Fibroblast of lung (primary cell): ENCODE data around the gene ZFR. TPM values are rescaled to one million over a fixed set of nuclear protein-coding genes. Genes with fewer than 3 reads are reported as not detected.

ENCODE experiments used
- DNase-seq, 2 donors: peaks; one replicate each; pipeline versions ENCODE4 v3.0.0 to v3.0.0-alpha.2; 2010; ENCODE audit warnings: low read depth in 2 of 2
- H2AFZ ChIP-seq: 2 replicates; pipeline ENCODE4 v1.5.1; 2012; ENCODE audit warnings: low read length, control low read depth, inconsistent platforms
- H3K27ac ChIP-seq: 2 replicates; pipeline ENCODE4 v1.5.1; 2011; ENCODE audit warnings: low read length, control low read depth; ENCODE audit not compliant: insufficient read depth
- H3K27me3 ChIP-seq: 2 replicates; pipeline ENCODE4 v1.5.1; 2011; ENCODE audit warnings: mild to moderate bottlenecking, low read length; ENCODE audit not compliant: control insufficient read depth, insufficient read depth
- H3K36me3 ChIP-seq: 2 replicates; pipeline ENCODE4 v1.5.1; 2011; ENCODE audit warnings: low read length; ENCODE audit not compliant: control insufficient read depth, insufficient read depth
- H3K4me1 ChIP-seq: 2 replicates; pipeline ENCODE4 v1.5.1; 2011; ENCODE audit warnings: low read length; ENCODE audit not compliant: control insufficient read depth, insufficient read depth; ENCODE audit errors: extremely low read depth
- H3K4me2 ChIP-seq: 2 replicates; pipeline ENCODE4 v1.5.1; 2011; ENCODE audit warnings: low read length, control low read depth; ENCODE audit not compliant: insufficient read depth; ENCODE audit errors: extremely low read depth
- H3K4me3 ChIP-seq, 4 experiments: fragments of 200-600 bp in 1 of 4; sonication (generic) in 1 of 4; replicated peaks in 1 of 4; 2 replicates each; pipeline ENCODE4 v1.5.1; 2011 to 2016; ENCODE audit warnings: low read length in 4 of 4, low read depth in 3 of 4, mild to moderate bottlenecking in 3 of 4, control low read depth in 2 of 4, inconsistent platforms in 1 of 4, mixed read lengths in 1 of 4; ENCODE audit not compliant: insufficient read depth in 1 of 4; ENCODE audit errors: control extremely low read depth in 1 of 4
- H3K79me2 ChIP-seq: 2 replicates; pipeline ENCODE4 v1.5.1; 2012; ENCODE audit warnings: mild to moderate bottlenecking, low read length, inconsistent platforms; ENCODE audit not compliant: control insufficient read depth, insufficient read depth
- H3K9ac ChIP-seq: 2 replicates; pipeline ENCODE4 v1.5.1; 2011; ENCODE audit warnings: mild to moderate bottlenecking, low read length, control low read depth; ENCODE audit not compliant: insufficient read depth
- H3K9me3 ChIP-seq: 2 replicates; pipeline ENCODE4 v1.5.1; 2012; ENCODE audit warnings: low read depth, low read length; ENCODE audit not compliant: control insufficient read depth, insufficient read depth
- H4K20me1 ChIP-seq: 2 replicates; pipeline ENCODE4 v1.5.1; 2011; ENCODE audit warnings: low read length; ENCODE audit not compliant: control insufficient read depth, insufficient read depth; ENCODE audit errors: extremely low read depth
- EZH2 ChIP-seq: IDR thresholded peaks from 2 replicates; pipeline ENCODE4 v1.5.1; 2012; ENCODE audit warnings: low read length, control low read depth, mild to moderate bottlenecking; ENCODE audit errors: missing control alignments
- polyA plus RNA-seq, 2 donors: library from polyadenylated mRNA; depleted of rRNA in 1 of 2; stranded (reverse) in 1 of 2; unstranded in 1 of 2; fragments of >200 nt; gene quantifications; 2 replicates each; pipeline ENCODE4 v1.2.1, GENCODE V29; 2011 to 2012; ENCODE audit warnings: missing spikeins in 1 of 2
- total RNA-seq: library from RNA; depleted of rRNA; stranded (reverse); fragments of >200 nt; gene quantifications from 2 replicates; pipeline ENCODE4 v1.2.1, GENCODE V29; 2014
- TF ChIP-seq, protein P1 (sequence below), 2 donors: IDR thresholded peaks in 1 of 2; conservative IDR thresholded peaks in 1 of 2; 1 replicate in 1 of 2; 2 replicates in 1 of 2; pipeline ENCODE4 v1.5.1; 2011 to 2012; ENCODE audit warnings: low read length in 2 of 2, control low read depth in 1 of 2, inconsistent platforms in 1 of 2, low read depth in 1 of 2, mild to moderate bottlenecking in 1 of 2

Gene ZFR
- total and polyA plus RNA-seq, 2 donors (not counting 1 experiment from before 2014, with no cell fraction given), result 56.8 to 113 TPM

DNA sequence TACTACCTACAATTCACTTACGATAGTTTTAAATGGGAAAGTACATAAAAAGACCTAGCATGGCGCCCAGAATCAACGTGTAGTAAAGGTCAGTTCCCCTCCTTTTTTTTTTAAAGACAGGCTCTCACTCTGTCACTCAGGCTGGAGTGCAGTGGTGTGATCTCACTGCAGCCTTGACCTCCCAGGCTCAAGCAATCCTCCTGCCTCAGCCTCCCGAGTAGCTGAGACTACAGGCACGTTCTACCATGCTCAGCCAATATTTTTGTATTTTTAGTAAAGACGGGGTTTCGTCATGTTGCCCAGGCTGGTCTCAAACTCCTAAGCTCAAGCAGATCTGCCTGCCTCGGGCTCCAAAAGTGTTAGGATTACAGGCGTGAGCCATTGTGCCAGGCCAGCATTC lies 91.1 kb downstream of the ZFR start:
- no peaks in the 10 kb centered on the region for H3K4me1 ChIP-seq
- no peak overlapping the region for H3K27ac ChIP-seq
- no peak overlapping the region for H3K4me3 ChIP-seq
- no peaks in the 10 kb centered on the region for H3K36me3 ChIP-seq
- no peak overlapping the region for H2AFZ ChIP-seq
- no peak for DNase-seq
- no peaks in the 10 kb centered on the region for H3K9me3 ChIP-seq
- H3K9ac ChIP-seq, result no peak overlapping the region
- no peaks in the 10 kb centered on the region for H3K27me3 ChIP-seq
- H4K20me1 ChIP-seq, result no peaks in the 10 kb centered on the region
- H3K4me2 ChIP-seq, result no peak overlapping the region
- no peak for TF ChIP-seq EZH2
- TF ChIP-seq, protein P1, sequence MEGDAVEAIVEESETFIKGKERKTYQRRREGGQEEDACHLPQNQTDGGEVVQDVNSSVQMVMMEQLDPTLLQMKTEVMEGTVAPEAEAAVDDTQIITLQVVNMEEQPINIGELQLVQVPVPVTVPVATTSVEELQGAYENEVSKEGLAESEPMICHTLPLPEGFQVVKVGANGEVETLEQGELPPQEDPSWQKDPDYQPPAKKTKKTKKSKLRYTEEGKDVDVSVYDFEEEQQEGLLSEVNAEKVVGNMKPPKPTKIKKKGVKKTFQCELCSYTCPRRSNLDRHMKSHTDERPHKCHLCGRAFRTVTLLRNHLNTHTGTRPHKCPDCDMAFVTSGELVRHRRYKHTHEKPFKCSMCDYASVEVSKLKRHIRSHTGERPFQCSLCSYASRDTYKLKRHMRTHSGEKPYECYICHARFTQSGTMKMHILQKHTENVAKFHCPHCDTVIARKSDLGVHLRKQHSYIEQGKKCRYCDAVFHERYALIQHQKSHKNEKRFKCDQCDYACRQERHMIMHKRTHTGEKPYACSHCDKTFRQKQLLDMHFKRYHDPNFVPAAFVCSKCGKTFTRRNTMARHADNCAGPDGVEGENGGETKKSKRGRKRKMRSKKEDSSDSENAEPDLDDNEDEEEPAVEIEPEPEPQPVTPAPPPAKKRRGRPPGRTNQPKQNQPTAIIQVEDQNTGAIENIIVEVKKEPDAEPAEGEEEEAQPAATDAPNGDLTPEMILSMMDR (conservative IDR thresholded peaks at IDR 0.05 in 1 of 2, IDR thresholded peaks at IDR 0.05 in 1 of 2; ENCODE audit: low read depth in 1 of 2, low read length in 2 of 2), result no peak
- no peaks in the 10 kb centered on the region for H3K79me2 ChIP-seq

DNA sequence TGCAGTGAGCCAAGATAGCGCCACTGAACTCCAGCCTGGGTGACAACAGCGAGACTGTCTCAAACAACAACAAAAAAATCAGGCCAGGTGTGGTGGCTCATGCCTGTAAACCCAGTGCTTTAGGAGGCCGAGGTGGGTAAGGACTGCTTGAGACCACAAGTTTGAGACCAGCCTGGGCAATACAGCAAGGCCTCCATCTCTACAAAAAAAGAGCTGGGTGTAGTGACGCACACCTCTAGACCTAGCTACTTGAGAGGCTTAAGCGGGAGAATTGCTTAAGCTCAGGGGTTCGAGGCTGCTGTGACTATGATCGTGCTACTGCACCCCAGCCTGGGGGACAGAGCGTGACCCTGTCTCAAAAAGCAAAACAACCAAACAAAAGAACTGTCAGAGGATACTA lies 91.9 kb downstream of the ZFR start:
- H3K27ac ChIP-seq, result no peak overlapping the region
- no peaks in the 10 kb centered on the region for H3K79me2 ChIP-seq
- H3K9ac ChIP-seq, result no peak overlapping the region
- H2AFZ ChIP-seq, result no peak overlapping the region
- no peaks in the 10 kb centered on the region for H3K36me3 ChIP-seq
- H3K9me3 ChIP-seq, result no peaks in the 10 kb centered on the region
- H3K4me2 ChIP-seq, result no peak overlapping the region
- H3K4me3 ChIP-seq, result no peak overlapping the region
- H4K20me1 ChIP-seq, result no peaks in the 10 kb centered on the region
- TF ChIP-seq, protein P1 (conservative IDR thresholded peaks at IDR 0.05 in 1 of 2, IDR thresholded peaks at IDR 0.05 in 1 of 2; ENCODE audit: low read depth in 1 of 2, low read length in 2 of 2), result no peak
- TF ChIP-seq EZH2, result no peak
- no peak for DNase-seq
- no peaks in the 10 kb centered on the region for H3K27me3 ChIP-seq
- H3K4me1 ChIP-seq, result no peaks in the 10 kb centered on the region

DNA sequence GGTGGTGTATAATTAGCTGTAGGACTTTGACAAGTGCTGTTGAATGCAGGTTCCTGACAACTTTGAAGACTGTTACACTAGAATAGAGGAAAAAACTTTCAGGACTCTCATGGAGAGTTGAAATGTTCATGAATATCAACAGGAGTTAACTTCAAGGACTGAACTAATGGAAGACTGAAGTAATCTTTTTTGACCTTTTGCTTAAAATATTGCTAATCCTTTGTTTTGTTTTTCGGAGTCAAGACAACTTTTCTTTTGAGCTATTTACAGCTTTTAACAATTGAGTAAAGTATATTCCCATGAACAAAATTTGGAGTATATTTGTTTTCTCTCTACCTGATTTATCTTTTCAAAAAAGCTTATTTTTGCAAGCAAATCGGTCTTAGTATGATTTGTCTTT lies 97.7 kb downstream of the ZFR start:
- H3K4me3 ChIP-seq, result no peak overlapping the region
- no peaks in the 10 kb centered on the region for H3K27me3 ChIP-seq
- H3K9ac ChIP-seq, result no peak overlapping the region
- no peaks in the 10 kb centered on the region for H3K36me3 ChIP-seq
- TF ChIP-seq, protein P1 (conservative IDR thresholded peaks at IDR 0.05 in 1 of 2, IDR thresholded peaks at IDR 0.05 in 1 of 2; ENCODE audit: low read depth in 1 of 2, low read length in 2 of 2), result no peak
- H2AFZ ChIP-seq, result no peak overlapping the region
- H3K4me1 ChIP-seq, result no peaks in the 10 kb centered on the region
- no peak overlapping the region for H3K4me2 ChIP-seq
- H3K9me3 ChIP-seq, result no peaks in the 10 kb centered on the region
- H3K79me2 ChIP-seq, result no peaks in the 10 kb centered on the region
- no peak for DNase-seq
- H4K20me1 ChIP-seq, result no peaks in the 10 kb centered on the region
- H3K27ac ChIP-seq, result no peak overlapping the region
